NB4 (cell line): Measurements from ENCODE around the gene EED.

Source experiments
- DNase-seq: peaks from one replicate; pipeline ENCODE4 v3.0.0; 2010; ENCODE audit warnings: low read depth
- H3K4me3 ChIP-seq: one replicate; pipeline ENCODE4 v1.5.1; 2011; ENCODE audit warnings: mild to moderate bottlenecking, low read depth, low read length, moderate library complexity
- CTCF ChIP-seq: IDR thresholded peaks from one replicate; pipeline ENCODE4 v1.5.1; 2012; ENCODE audit warnings: low read depth, low read length
- MAX ChIP-seq: IDR thresholded peaks from 2 replicates; pipeline ENCODE4 v1.6.1; 2011; ENCODE audit warnings: low read depth, low read length
- MYC ChIP-seq: IDR thresholded peaks from 2 replicates; pipeline ENCODE4 v1.6.1; 2011; ENCODE audit warnings: low read depth, low read length
- POLR2A ChIP-seq: IDR thresholded peaks from 2 replicates; pipeline ENCODE4 v1.6.1; 2011; ENCODE audit warnings: mild to moderate bottlenecking; ENCODE audit not compliant: insufficient read length; ENCODE audit errors: extremely low read depth

The EED gene

GRCh38 chr11:86274999-86275398, 30.4 kb downstream of the EED start:
- TF ChIP-seq MYC (no peak), MAX (no peak), POLR2A (no peak), CTCF (no peak)
- no peak overlapping the region for H3K4me3 ChIP-seq
- no peak for DNase-seq

- DNase-seq, result no peak
- TF ChIP-seq CTCF (no peak), MAX (no peak), POLR2A (no peak), MYC (no peak)
- no peak overlapping the region for H3K4me3 ChIP-seq
Measured at GRCh38 chr11:86275493-86276370, 31.2 kb downstream of the EED start.

- TF ChIP-seq MYC, result no peak
- TF ChIP-seq MAX, result no peak
- TF ChIP-seq CTCF, result no peak
- TF ChIP-seq POLR2A, result no peak
- DNase-seq, result no peak
- H3K4me3 ChIP-seq, result no peak overlapping the region
Measured at GRCh38 chr11:86277741-86278140, 33.2 kb downstream of the EED start.

GRCh38 chr11:86278226-86278625, 33.7 kb downstream of the EED start:
- no peak overlapping the region for H3K4me3 ChIP-seq
- DNase-seq, result no peak
- TF ChIP-seq POLR2A (no peak), MYC (no peak), CTCF (no peak), MAX (no peak)

- no peak overlapping the region for H3K4me3 ChIP-seq
- TF ChIP-seq MYC (no peak), MAX (no peak), POLR2A (no peak), CTCF (no peak)
- DNase-seq, result no peak
Measured at GRCh38 chr11:86279747-86280146, 35.2 kb downstream of the EED start.

- no peak for DNase-seq
- TF ChIP-seq MAX, result no peak
- TF ChIP-seq POLR2A, result no peak
- TF ChIP-seq CTCF, result no peak
- no peak for TF ChIP-seq MYC
Measured at GRCh38 chr11:86287468-86287796, 42.9 kb downstream of the EED start.

More at GRCh38 chr11:86287468-86287796, 42.9 kb downstream of the EED start:
- H3K4me3 ChIP-seq, result no peak overlapping the region
